Measurements from ENCODE around the gene FNDC8.

FNDC8 gene

DNA sequence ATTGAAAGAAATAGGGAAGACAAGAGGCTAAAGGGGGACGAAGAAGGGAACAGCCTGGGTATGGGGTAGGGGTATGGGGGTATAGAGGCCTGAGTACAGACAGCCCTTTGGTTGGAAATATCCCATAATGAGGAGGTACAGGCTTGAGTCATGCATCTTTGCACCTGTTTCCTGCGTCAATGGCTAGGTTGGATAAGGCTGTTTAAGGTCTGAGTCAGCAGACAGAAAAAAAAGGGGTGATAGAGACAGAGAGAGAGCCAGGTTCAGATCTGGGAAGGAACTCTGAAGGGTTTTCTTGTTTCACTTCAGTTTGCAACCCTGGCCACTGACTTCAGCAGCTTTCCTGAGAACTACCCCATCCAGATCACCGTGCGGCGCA is 8.5 kb downstream of the FNDC8 start:
- peaks cover 44% of the 10 kb centered on the region for H3K36me3 ChIP-seq (ENCODE audit: control insufficient read depth, low read depth, low read length)
- H3K4me3 ChIP-seq (ENCODE audit: low read length): no peak overlapping the region
- H3K9me3 ChIP-seq (ENCODE audit: control insufficient read depth, low read depth, low read length): no peaks in the 10 kb centered on the region

GRCh38 chr17:35130392-35130791 is 9.0 kb downstream of the FNDC8 start:
- Histone ChIP-seq H3K27ac (ENCODE audit: low read length) (no peak overlapping the region), H3K27me3 (ENCODE audit: control insufficient read depth, insufficient read depth, low read length) (no peaks in the 10 kb centered on the region), H3K9me3 (ENCODE audit: control insufficient read depth, low read depth, low read length) (no peaks in the 10 kb centered on the region), H3K4me1 (ENCODE audit: control insufficient read depth, low read depth, low read length) (no peaks in the 10 kb centered on the region), H3K4me3 (ENCODE audit: low read length) (no peak overlapping the region), H3K36me3 (ENCODE audit: control insufficient read depth, low read depth, low read length) (peaks cover 49% of the 10 kb centered on the region), H3K9ac (ENCODE audit: low read length) (no peak overlapping the region)

More for the DNA sequence above, 8.5 kb downstream of the FNDC8 start:
- H3K27me3 ChIP-seq (ENCODE audit: control insufficient read depth, insufficient read depth, low read length): no peaks in the 10 kb centered on the region
- no peak overlapping the region for H3K27ac ChIP-seq (ENCODE audit: low read length)
- H3K4me1 ChIP-seq (ENCODE audit: control insufficient read depth, low read depth, low read length): no peaks in the 10 kb centered on the region
- no peak overlapping the region for H3K9ac ChIP-seq (ENCODE audit: low read length)

DNA sequence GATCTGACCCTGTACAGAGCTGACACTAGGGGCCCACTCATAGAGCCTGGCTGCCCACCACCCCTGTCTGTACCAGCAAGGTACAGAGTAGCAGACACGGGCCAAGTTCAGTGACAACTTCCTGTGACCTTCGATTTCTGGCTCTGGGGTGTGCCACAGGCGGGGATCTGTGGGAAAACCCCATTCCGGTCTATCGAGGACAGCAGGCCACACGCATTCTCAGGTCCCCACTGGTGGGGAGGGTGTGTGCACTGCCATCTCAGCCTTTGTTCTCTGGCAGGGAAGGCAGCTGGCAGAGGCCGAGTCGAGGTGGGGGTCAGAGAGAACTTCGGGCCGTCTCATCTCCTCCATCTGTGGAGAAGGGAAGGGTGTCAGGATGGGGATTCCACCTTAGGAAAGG is 10.7 kb downstream of the FNDC8 start:
- Histone ChIP-seq H3K36me3 (ENCODE audit: control insufficient read depth, low read depth, low read length) (peaks cover 66% of the 10 kb centered on the region), H3K4me3 (ENCODE audit: low read length) (no peak overlapping the region), H3K27ac (ENCODE audit: low read length) (no peak overlapping the region)

GRCh38 chr17:35132816-35133550 is 11.6 kb downstream of the FNDC8 start:
- no peaks in the 10 kb centered on the region for H3K9me3 ChIP-seq (ENCODE audit: control insufficient read depth, low read depth, low read length)
- no peak overlapping the region for H3K4me3 ChIP-seq (ENCODE audit: low read length)
- H3K27me3 ChIP-seq (ENCODE audit: control insufficient read depth, insufficient read depth, low read length): no peaks in the 10 kb centered on the region
- no peak overlapping the region for H3K9ac ChIP-seq (ENCODE audit: low read length)
- H3K4me1 ChIP-seq (ENCODE audit: control insufficient read depth, low read depth, low read length): no peaks in the 10 kb centered on the region
- peaks cover 74% of the 10 kb centered on the region for H3K36me3 ChIP-seq (ENCODE audit: control insufficient read depth, low read depth, low read length)
- no peak overlapping the region for H3K27ac ChIP-seq (ENCODE audit: low read length)

More for the DNA sequence above, 10.7 kb downstream of the FNDC8 start:
- no peaks in the 10 kb centered on the region for H3K4me1 ChIP-seq (ENCODE audit: control insufficient read depth, low read depth, low read length)
- H3K27me3 ChIP-seq (ENCODE audit: control insufficient read depth, insufficient read depth, low read length): no peaks in the 10 kb centered on the region
- H3K9ac ChIP-seq (ENCODE audit: low read length): no peak overlapping the region
- H3K9me3 ChIP-seq (ENCODE audit: control insufficient read depth, low read depth, low read length): no peaks in the 10 kb centered on the region

- Histone ChIP-seq H3K4me3 (ENCODE audit: low read length) (no peak overlapping the region), H3K4me1 (ENCODE audit: control insufficient read depth, low read depth, low read length) (no peaks in the 10 kb centered on the region), H3K9ac (ENCODE audit: low read length) (no peak overlapping the region), H3K9me3 (ENCODE audit: control insufficient read depth, low read depth, low read length) (no peaks in the 10 kb centered on the region), H3K36me3 (ENCODE audit: control insufficient read depth, low read depth, low read length) (peaks cover 94% of the 10 kb centered on the region), H3K27ac (ENCODE audit: low read length) (no peak overlapping the region), H3K27me3 (ENCODE audit: control insufficient read depth, insufficient read depth, low read length) (no peaks in the 10 kb centered on the region)
Measured at GRCh38 chr17:35135322-35135721, 13.9 kb downstream of the FNDC8 start.

DNA sequence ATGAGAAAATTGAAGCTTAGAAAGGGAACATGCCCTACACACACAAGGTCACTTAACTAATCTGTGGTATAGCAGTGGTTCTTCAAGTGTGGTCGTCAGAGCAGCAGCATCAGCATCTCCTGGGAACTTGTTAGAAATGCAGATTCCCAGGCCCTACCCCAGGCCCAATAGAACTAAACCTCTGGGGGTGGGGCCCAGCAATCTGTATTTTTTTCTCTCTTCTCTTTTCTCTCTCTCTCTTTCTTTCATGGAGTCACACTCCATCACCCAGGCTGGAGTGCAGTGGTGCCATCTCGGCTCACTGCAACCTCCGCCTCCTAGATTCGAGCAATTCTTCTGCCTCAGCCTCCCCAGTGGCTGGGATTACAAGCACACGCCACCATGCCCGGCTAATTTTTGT is 16.8 kb downstream of the FNDC8 start:
- H3K4me3 ChIP-seq (ENCODE audit: low read length): no peak overlapping the region

GRCh38 chr17:35141681-35142466 is 20.5 kb downstream of the FNDC8 start, which contains the start of gene NLE1:
NLE1 (minus strand) TSS chr17:35142303; CDS start chr17:35142275, 28 bp downstream.
- peaks cover 31% of the 10 kb centered on the region for H3K36me3 ChIP-seq (ENCODE audit: control insufficient read depth, low read depth, low read length)
- no peaks in the 10 kb centered on the region for H3K27me3 ChIP-seq (ENCODE audit: control insufficient read depth, insufficient read depth, low read length)
- H3K4me1 ChIP-seq (ENCODE audit: control insufficient read depth, low read depth, low read length): no peaks in the 10 kb centered on the region
- peak within 1 kb of the TSS; percentile 91 for H3K4me3 ChIP-seq (ENCODE audit: low read length)
- H3K9me3 ChIP-seq (ENCODE audit: control insufficient read depth, low read depth, low read length): no peaks in the 10 kb centered on the region
- H3K27ac ChIP-seq (ENCODE audit: low read length): peak within 1 kb of the TSS; percentile 59
- H3K9ac ChIP-seq (ENCODE audit: low read length): peak within 1 kb of the TSS; percentile 92

More for the DNA sequence above, 16.8 kb downstream of the FNDC8 start:
- Histone ChIP-seq H3K27ac (ENCODE audit: low read length) (no peak overlapping the region), H3K4me1 (ENCODE audit: control insufficient read depth, low read depth, low read length) (no peaks in the 10 kb centered on the region), H3K9me3 (ENCODE audit: control insufficient read depth, low read depth, low read length) (no peaks in the 10 kb centered on the region), H3K9ac (ENCODE audit: low read length) (no peak overlapping the region), H3K36me3 (ENCODE audit: control insufficient read depth, low read depth, low read length) (peaks cover 68% of the 10 kb centered on the region), H3K27me3 (ENCODE audit: control insufficient read depth, insufficient read depth, low read length) (no peaks in the 10 kb centered on the region)

DNA sequence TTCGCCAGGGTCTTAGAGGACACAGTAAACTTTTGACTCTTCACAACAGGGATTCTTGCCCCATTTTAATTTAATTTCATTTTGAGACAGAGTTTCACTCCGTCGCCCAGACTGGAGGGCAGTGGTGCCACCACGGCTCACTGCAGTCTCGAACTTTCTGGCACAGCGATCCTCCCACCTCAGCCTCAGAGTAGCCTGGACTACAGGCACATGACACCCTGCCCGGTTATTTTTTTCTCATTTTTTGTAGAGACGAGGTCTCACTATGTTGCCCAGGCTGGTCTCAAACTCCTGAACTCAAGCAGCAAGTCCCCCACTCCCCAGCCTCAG is 21.0 kb downstream of the FNDC8 start:
- H3K4me3 ChIP-seq (ENCODE audit: low read length): no peak overlapping the region
- no peak overlapping the region for H3K9ac ChIP-seq (ENCODE audit: low read length)
- no peak overlapping the region for H3K27ac ChIP-seq (ENCODE audit: low read length)

GRCh38 chr17:35144840-35145239 is 23.4 kb downstream of the FNDC8 start:
- H3K27me3 ChIP-seq (ENCODE audit: control insufficient read depth, insufficient read depth, low read length): no peaks in the 10 kb centered on the region

More for the DNA sequence above, 21.0 kb downstream of the FNDC8 start:
- no peaks in the 10 kb centered on the region for H3K4me1 ChIP-seq (ENCODE audit: control insufficient read depth, low read depth, low read length)
- no peaks in the 10 kb centered on the region for H3K27me3 ChIP-seq (ENCODE audit: control insufficient read depth, insufficient read depth, low read length)
- no peaks in the 10 kb centered on the region for H3K9me3 ChIP-seq (ENCODE audit: control insufficient read depth, low read depth, low read length)
- H3K36me3 ChIP-seq (ENCODE audit: control insufficient read depth, low read depth, low read length): peaks cover 25% of the 10 kb centered on the region

GRCh38 chr17:35146214-35146833 is 24.9 kb downstream of the FNDC8 start:
- H3K36me3 ChIP-seq (ENCODE audit: control insufficient read depth, low read depth, low read length): no peaks in the 10 kb centered on the region
- H3K9me3 ChIP-seq (ENCODE audit: control insufficient read depth, low read depth, low read length): no peaks in the 10 kb centered on the region
- no peak overlapping the region for H3K4me3 ChIP-seq (ENCODE audit: low read length)
- no peak overlapping the region for H3K9ac ChIP-seq (ENCODE audit: low read length)
- H3K27ac ChIP-seq (ENCODE audit: low read length): no peak overlapping the region
- no peaks in the 10 kb centered on the region for H3K27me3 ChIP-seq (ENCODE audit: control insufficient read depth, insufficient read depth, low read length)
- H3K4me1 ChIP-seq (ENCODE audit: control insufficient read depth, low read depth, low read length): no peaks in the 10 kb centered on the region

More at GRCh38 chr17:35144840-35145239, 23.4 kb downstream of the FNDC8 start:
- Histone ChIP-seq H3K9me3 (ENCODE audit: control insufficient read depth, low read depth, low read length) (no peaks in the 10 kb centered on the region), H3K9ac (ENCODE audit: low read length) (no peak overlapping the region), H3K4me1 (ENCODE audit: control insufficient read depth, low read depth, low read length) (no peaks in the 10 kb centered on the region), H3K36me3 (ENCODE audit: control insufficient read depth, low read depth, low read length) (peaks cover 1% of the 10 kb centered on the region), H3K27ac (ENCODE audit: low read length) (no peak overlapping the region), H3K4me3 (ENCODE audit: low read length) (no peak overlapping the region)

DNA sequence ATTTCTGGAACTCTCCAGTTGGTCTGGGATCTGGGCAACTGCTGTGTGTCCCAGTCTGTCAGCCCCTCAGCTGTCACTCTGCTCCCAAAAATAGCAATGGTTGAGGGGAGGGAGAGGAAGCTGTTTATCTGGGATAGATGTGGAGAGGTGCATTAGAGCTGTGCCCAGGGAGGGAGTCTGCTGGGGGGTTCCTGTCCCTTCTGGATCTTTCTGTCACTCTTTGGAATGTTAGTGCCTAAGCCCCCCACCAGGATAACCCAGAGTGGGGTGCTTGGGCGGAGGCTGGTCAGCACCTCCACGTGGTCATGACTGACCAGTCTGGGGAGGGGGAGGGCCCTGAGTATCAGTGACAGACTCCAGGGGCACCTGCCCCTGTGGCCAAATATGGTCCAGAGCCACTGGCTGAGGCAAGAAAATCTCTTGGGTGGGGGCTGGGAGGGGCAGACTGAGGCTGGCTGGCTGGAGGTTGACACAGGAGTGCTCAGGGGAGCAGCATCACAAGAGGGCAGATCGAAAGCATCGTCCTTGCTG is 26.0 kb downstream of the FNDC8 start, which contains the start of gene UNC45B:
TSS of gene UNC45B (plus strand) at position 443 of the 531 bp plus-strand sequence. CDS start 447 bp downstream, outside the sequence.
- Histone ChIP-seq H3K9me3 (ENCODE audit: control insufficient read depth, low read depth, low read length) (no peaks in the 10 kb centered on the region), H3K27ac (ENCODE audit: low read length) (no peak within 1 kb of the TSS), H3K9ac (ENCODE audit: low read length) (no peak within 1 kb of the TSS), H3K4me3 (ENCODE audit: low read length) (no peak within 1 kb of the TSS), H3K36me3 (ENCODE audit: control insufficient read depth, low read depth, low read length) (no peaks in the 10 kb centered on the region), H3K4me1 (ENCODE audit: control insufficient read depth, low read depth, low read length) (no peaks in the 10 kb centered on the region), H3K27me3 (ENCODE audit: control insufficient read depth, insufficient read depth, low read length) (no peaks in the 10 kb centered on the region)
